Kidney (tissue), 14 donors: ENCODE data around the gene MAJIN. TPM values are rescaled to one million over a fixed set of nuclear protein-coding genes. Genes with fewer than 3 reads are reported as not detected.

Source experiments
- DNase-seq, 5 donors: peaks; one replicate each; pipeline ENCODE4 v3.0.0-alpha.2; 2013 to 2020
- FAIRE-seq: peaks from 2 replicates; lab custom pipeline; 2012; peaks lifted over from hg19 to GRCh38; lab: Jason Lieb, UNC
- H3K27ac ChIP-seq, 2 donors: one replicate each; pipeline ENCODE4 v1.7.0; 2013; ENCODE audit warnings: low read depth in 2 of 2, low read length in 2 of 2, inconsistent platforms in 1 of 2
- H3K27me3 ChIP-seq: one replicate; pipeline ENCODE4 v1.7.1; 2013; ENCODE audit warnings: low read length, inconsistent platforms; ENCODE audit not compliant: control insufficient read depth, insufficient read depth
- H3K36me3 ChIP-seq, 3 donors: one replicate each; pipeline versions ENCODE4 v1.7.0 to v1.7.1; 2013; ENCODE audit warnings: low read length in 3 of 3, control low read depth in 1 of 3, inconsistent platforms in 1 of 3; ENCODE audit not compliant: insufficient read depth in 3 of 3, control insufficient read depth in 2 of 3
- H3K4me1 ChIP-seq, 3 donors: one replicate each; pipeline versions ENCODE4 v1.7.0 to v1.7.1; 2013; ENCODE audit warnings: low read length in 3 of 3, inconsistent platforms in 1 of 3, low read depth in 1 of 3; ENCODE audit not compliant: control insufficient read depth in 2 of 3, insufficient read depth in 2 of 3
- H3K4me3 ChIP-seq, 3 donors: one replicate each; pipeline versions ENCODE4 v1.7.0 to v1.8.1; 2013; ENCODE audit warnings: low read length in 3 of 3, control low read depth in 1 of 3, inconsistent platforms in 1 of 3
- H3K9ac ChIP-seq, 3 donors: one replicate each; pipeline versions ENCODE4 v1.7.0 to v1.7.1; 2013; ENCODE audit warnings: low read length in 3 of 3, control low read depth in 1 of 3, inconsistent platforms in 1 of 3
- H3K9me3 ChIP-seq, 3 donors: one replicate each; pipeline versions ENCODE4 v1.7.0 to v1.7.1; 2013; ENCODE audit warnings: low read length in 3 of 3, control low read depth in 1 of 3, inconsistent platforms in 1 of 3; ENCODE audit not compliant: control insufficient read depth in 2 of 3, insufficient read depth in 1 of 3
- CTCF ChIP-seq: IDR thresholded peaks from 3 replicates; pipeline ENCODE4 v1.5.1; 2012; ENCODE audit warnings: mild to moderate bottlenecking, moderate library complexity, borderline replicate concordance; ENCODE audit not compliant: insufficient read depth; ENCODE audit errors: extremely low read depth
- intact Hi-C: fragments of 100-400 bp; cut with DNase I; formaldehyde crosslinking; loops from one replicate; pipeline ENCODE4 v1.11.1; 2022
- polyA plus RNA-seq: library from polyadenylated mRNA; stranded (reverse); fragments of 350-450 nt; fragmentation: Illumina TruSeq; extraction: RNeasy Lipid Tissue Mini Kit (QIAGEN cat#74804); gene quantifications from one replicate; pipeline ENCODE4 v1.2.3, GENCODE V29; 2014; ENCODE audit warnings: low read depth, low replicate concordance; ENCODE audit not compliant: insufficient read depth
- total RNA-seq: library from RNA; stranded (reverse); fragmentation: NEBNext Ultra II Directional; extraction: Animal tissue kit (Norgen Biotek cat#: 25700); gene quantifications from one replicate; pipeline ENCODE4 v1.2.1, GENCODE V29; 2021
- donor health status: control.
- donor health status: control.
- donor health status: control.
- donor health status: control.
- donor health status: control.
- donor health status: DM: yes; HTN: yes; CAD: no.
- donor health status: Normal renal cell carcinoma (clear cell type).

The MAJIN gene
- total and polyA plus RNA-seq, 2 donors from 2014 or later, result 0.80 TPM; not detected in 1

- intact Hi-C loops, result loop anchor here (10.0 kb wide), 1 partner anchor 61 kb away; the partner anchor contains the start of gene BATF2
- DNase-seq, result peak in 2 of 5 donors; percentile 30 to 47
- Histone ChIP-seq H3K4me3 (no peak overlapping the region), H3K27me3 (no peaks in the 10 kb centered on the region), H3K27ac (no peak overlapping the region), H3K9ac (no peak overlapping the region), H3K9me3 (no peaks in the 10 kb centered on the region), H3K36me3 (peaks cover 0 to 34% (median 23%) of the 10 kb centered on the region in 3 donors), H3K4me1 (peaks cover 0 to 2% (median 0%) of the 10 kb centered on the region in 3 donors)
- no peak for FAIRE-seq
- no peak for TF ChIP-seq CTCF
Observed at GRCh38 chr11:64933935-64934681, 37.8 kb downstream of the MAJIN start.

- Histone ChIP-seq H3K9me3 (no peaks in the 10 kb centered on the region), H3K4me3 (no peak overlapping the region), H3K9ac (no peak overlapping the region), H3K36me3 (peaks cover 0 to 37% (median 23%) of the 10 kb centered on the region in 3 donors), H3K4me1 (peaks cover 0 to 2% (median 0%) of the 10 kb centered on the region in 3 donors), H3K27me3 (no peaks in the 10 kb centered on the region), H3K27ac (no peak overlapping the region)
- no peak for TF ChIP-seq CTCF
- DNase-seq (no peak), FAIRE-seq (no peak)
- intact Hi-C loops, result loop anchor here (10.0 kb wide), 1 partner anchor 61 kb away; the partner anchor contains the start of gene BATF2
Observed at GRCh38 chr11:64933213-64933934, 38.5 kb downstream of the MAJIN start.

- Histone ChIP-seq H3K4me3 (no peak overlapping the region), H3K27ac (no peak overlapping the region), H3K4me1 (peaks cover 0 to 2% (median 0%) of the 10 kb centered on the region in 3 donors), H3K9ac (no peak overlapping the region), H3K27me3 (no peaks in the 10 kb centered on the region), H3K9me3 (no peaks in the 10 kb centered on the region), H3K36me3 (peaks cover 0 to 37% (median 23%) of the 10 kb centered on the region in 3 donors)
- FAIRE-seq, result no peak
- no peak for DNase-seq
- TF ChIP-seq CTCF, result no peak
- intact Hi-C loops, result loop anchor here (10.0 kb wide), 1 partner anchor 62 kb away; the partner anchor contains the start of gene BATF2
Observed at GRCh38 chr11:64932324-64932723, 39.6 kb downstream of the MAJIN start.
